Adrenal gland (tissue), 5 donors: ENCODE measurements around the gene UNC93A.

Source experiments
- POLR2A ChIP-seq, 2 donors: fragments of 450-650 bp; IDR thresholded peaks; one replicate each; pipeline ENCODE4 v1.6.1; 2017; ENCODE audit warnings: antibody characterized with exemption in 2 of 2, mild to moderate bottlenecking in 2 of 2, moderate library complexity in 1 of 2
- TF ChIP-seq, protein P1 (sequence below), 6 experiments: fragments of 450-650 bp in 4 of 6; fragments of 200-600 bp in 2 of 6; sonication (generic) in 1 of 6; IDR thresholded peaks; 1 replicate in 5 of 6; 2 replicates in 1 of 6; pipeline versions ENCODE4 v1.5.1 to v1.8.0; 2016 to 2021; ENCODE audit warnings: antibody characterized with exemption in 6 of 6, mild to moderate bottlenecking in 2 of 6, moderate library complexity in 1 of 6
- donor health status: DM: no; HTN: no; CAD: no.

DNA sequence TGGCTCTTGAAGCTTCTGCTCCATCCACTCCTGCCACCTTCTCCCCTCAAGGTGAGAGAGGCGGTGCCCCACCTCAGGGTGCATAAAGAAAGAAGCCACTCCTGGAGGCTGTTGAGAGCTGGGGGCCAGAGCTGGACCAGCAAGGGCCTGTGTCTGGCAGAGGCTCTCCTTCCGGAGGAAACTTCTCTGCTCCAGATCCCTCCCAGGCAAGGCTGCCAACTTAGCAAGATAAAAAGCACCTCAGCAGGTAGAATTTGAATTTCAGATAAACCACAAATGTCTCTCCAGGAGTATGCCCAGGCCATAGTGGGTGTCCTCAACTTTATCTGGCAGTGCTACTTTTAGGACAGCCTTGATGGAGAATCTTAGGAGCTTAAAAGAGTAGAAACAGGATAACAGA, 13.8 kb downstream of the UNC93A start:
- TF ChIP-seq, protein P1, sequence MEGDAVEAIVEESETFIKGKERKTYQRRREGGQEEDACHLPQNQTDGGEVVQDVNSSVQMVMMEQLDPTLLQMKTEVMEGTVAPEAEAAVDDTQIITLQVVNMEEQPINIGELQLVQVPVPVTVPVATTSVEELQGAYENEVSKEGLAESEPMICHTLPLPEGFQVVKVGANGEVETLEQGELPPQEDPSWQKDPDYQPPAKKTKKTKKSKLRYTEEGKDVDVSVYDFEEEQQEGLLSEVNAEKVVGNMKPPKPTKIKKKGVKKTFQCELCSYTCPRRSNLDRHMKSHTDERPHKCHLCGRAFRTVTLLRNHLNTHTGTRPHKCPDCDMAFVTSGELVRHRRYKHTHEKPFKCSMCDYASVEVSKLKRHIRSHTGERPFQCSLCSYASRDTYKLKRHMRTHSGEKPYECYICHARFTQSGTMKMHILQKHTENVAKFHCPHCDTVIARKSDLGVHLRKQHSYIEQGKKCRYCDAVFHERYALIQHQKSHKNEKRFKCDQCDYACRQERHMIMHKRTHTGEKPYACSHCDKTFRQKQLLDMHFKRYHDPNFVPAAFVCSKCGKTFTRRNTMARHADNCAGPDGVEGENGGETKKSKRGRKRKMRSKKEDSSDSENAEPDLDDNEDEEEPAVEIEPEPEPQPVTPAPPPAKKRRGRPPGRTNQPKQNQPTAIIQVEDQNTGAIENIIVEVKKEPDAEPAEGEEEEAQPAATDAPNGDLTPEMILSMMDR (IDR thresholded peaks at IDR 0.05) = no peak
- no peak for TF ChIP-seq POLR2A (IDR thresholded peaks at IDR 0.05)
